ENCODE measurements around the gene COPZ1. TPM values are rescaled to one million over a fixed set of nuclear protein-coding genes. Genes with fewer than 3 reads are reported as not detected.
"Not testable (repeated sequence)": the region's sequence is repeated elsewhere in the genome, so short reads cannot be mapped to it uniquely, and the experiment has no call there.

Gene COPZ1
- total RNA-seq, 2 donors from 2014 or later, result 119 to 129 TPM

GRCh38 chr12:54325442-54326109 lies 645 bp downstream of the COPZ1 start:
- intact Hi-C loops (cut with DNase I, micrococcal nuclease); DNase-seq; ATAC-seq: not testable (repeated sequence)

- no peak for ATAC-seq
Observed at GRCh38 chr12:54328595-54329337, 3.8 kb downstream of the COPZ1 start.

GRCh38 chr12:54329759-54330158 lies 4.8 kb downstream of the COPZ1 start:
- DNase-seq, result no peak
- no peak for ATAC-seq
- intact Hi-C loops (cut with DNase I, micrococcal nuclease), result no loop called here

More at GRCh38 chr12:54328595-54329337, 3.8 kb downstream of the COPZ1 start:
- no peak for DNase-seq
- intact Hi-C loops (cut with DNase I, micrococcal nuclease), result no loop called here

GRCh38 chr12:54330442-54330841 lies 5.5 kb downstream of the COPZ1 start:
- intact Hi-C loops (cut with DNase I, micrococcal nuclease), result no loop called here
- no peak for DNase-seq
- ATAC-seq, result no peak

- no peak for ATAC-seq
- DNase-seq, result no peak
- intact Hi-C loops (cut with DNase I, micrococcal nuclease), result no loop called here
Observed at GRCh38 chr12:54331461-54331860, 6.5 kb downstream of the COPZ1 start.

GRCh38 chr12:54333420-54334034 lies 8.6 kb downstream of the COPZ1 start:
- intact Hi-C loops (cut with DNase I, micrococcal nuclease), result no loop called here
- no peak for ATAC-seq
- DNase-seq, result no peak

GRCh38 chr12:54337280-54337842 lies 12.4 kb downstream of the COPZ1 start:
- DNase-seq (no peak), ATAC-seq (peak; percentile 38)
- intact Hi-C loops (cut with DNase I, micrococcal nuclease), result no loop called here

GRCh38 chr12:54337854-54338650 lies 13.1 kb downstream of the COPZ1 start:
- intact Hi-C loops (cut with DNase I, micrococcal nuclease), result no loop called here
- ATAC-seq, result peak; percentile 25
- DNase-seq, result no peak

- DNase-seq (no peak), ATAC-seq (no peak)
- intact Hi-C loops (cut with DNase I, micrococcal nuclease), result no loop called here
Observed at GRCh38 chr12:54338698-54339296, 13.9 kb downstream of the COPZ1 start.

- intact Hi-C loops (cut with DNase I, micrococcal nuclease), result no loop called here
- ATAC-seq, result peak; percentile 51
- no peak for DNase-seq
Observed at GRCh38 chr12:54340846-54341245, 15.9 kb downstream of the COPZ1 start.

GRCh38 chr12:54341378-54342300 lies 16.7 kb downstream of the COPZ1 start:
- no peak for ATAC-seq
- no peak for DNase-seq
- intact Hi-C loops (cut with DNase I, micrococcal nuclease), result no loop called here

GRCh38 chr12:54349036-54349435 lies 24.1 kb downstream of the COPZ1 start:
- no peak for DNase-seq
- ATAC-seq, result no peak
- intact Hi-C loops (cut with DNase I, micrococcal nuclease), result no loop called here

GRCh38 chr12:54349679-54350078 lies 24.7 kb downstream of the COPZ1 start:
- intact Hi-C loops (cut with DNase I, micrococcal nuclease), result no loop called here
- ATAC-seq, result no peak
- DNase-seq, result no peak

- DNase-seq (no peak), ATAC-seq (no peak)
- intact Hi-C loops (cut with DNase I, micrococcal nuclease), result no loop called here
Observed at GRCh38 chr12:54350743-54351142, 25.8 kb downstream of the COPZ1 start.

GRCh38 chr12:54351341-54351740 lies 26.4 kb downstream of the COPZ1 start:
- ATAC-seq, result no peak
- no peak for DNase-seq
- intact Hi-C loops (cut with DNase I, micrococcal nuclease), result no loop called here

- ATAC-seq, result peak; percentile 12
Observed at GRCh38 chr12:54352022-54352531, 27.1 kb downstream of the COPZ1 start.

More at GRCh38 chr12:54352022-54352531, 27.1 kb downstream of the COPZ1 start:
- intact Hi-C loops (cut with DNase I, micrococcal nuclease), result no loop called here
- peak; percentile 39 to 52 for DNase-seq
